Fibroblast of mammary gland (primary cell): Measurements from ENCODE around the gene MED10.

Experiments used
- DNase-seq: peaks from one replicate; pipeline ENCODE4 v3.0.0-alpha.2; 2010; ENCODE audit warnings: low read depth
- H3K4me3 ChIP-seq: 2 replicates; pipeline ENCODE4 v1.5.1; 2011; ENCODE audit warnings: low read depth, mild to moderate bottlenecking, low read length, moderate library complexity; ENCODE audit not compliant: control insufficient read depth
- CTCF ChIP-seq: conservative IDR thresholded peaks from 2 replicates; pipeline ENCODE4 v1.5.1; 2011; ENCODE audit warnings: low read depth, low read length, inconsistent platforms; ENCODE audit not compliant: control insufficient read depth, insufficient read depth

Gene MED10

DNA sequence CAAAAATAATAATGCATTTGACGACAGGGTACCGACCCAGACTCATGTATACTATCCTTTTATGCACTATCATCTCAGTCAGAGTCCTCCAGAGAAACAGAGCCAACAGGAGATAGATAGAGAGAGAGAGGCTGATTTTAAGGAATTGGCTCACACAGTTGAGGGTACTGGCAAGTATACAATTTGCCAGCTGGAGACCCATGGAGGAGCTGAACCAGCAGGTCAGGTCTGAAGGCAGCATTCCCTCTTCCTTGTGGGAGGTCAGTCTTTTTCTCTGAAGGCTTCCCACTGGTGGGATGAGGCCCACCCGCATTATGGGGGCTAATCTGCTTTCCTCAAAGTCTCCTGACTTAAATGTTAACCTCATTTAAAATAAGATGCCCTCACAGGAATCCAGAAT lies 17.3 kb upstream of the MED10 start:
- no peak for DNase-seq
- no peak overlapping the region for H3K4me3 ChIP-seq
- TF ChIP-seq CTCF = no peak

DNA sequence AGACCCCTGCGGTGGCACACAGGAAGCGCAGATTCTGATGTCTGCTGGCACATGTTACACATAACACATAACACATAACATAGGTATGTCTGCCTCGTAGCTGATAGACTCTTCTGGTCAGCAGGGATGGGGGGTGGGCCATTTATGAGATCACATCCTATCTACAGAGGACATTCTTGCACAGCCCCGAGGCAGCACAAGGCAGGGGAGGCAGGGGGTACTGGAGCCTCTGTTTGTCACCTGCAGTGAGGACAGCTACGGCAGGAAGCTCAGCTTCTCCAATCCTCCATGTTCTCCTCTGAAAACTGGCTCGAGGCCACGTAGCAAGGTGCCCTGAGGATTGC lies 16.7 kb upstream of the MED10 start:
- DNase-seq = no peak
- no peak overlapping the region for H3K4me3 ChIP-seq
- no peak for TF ChIP-seq CTCF

DNA sequence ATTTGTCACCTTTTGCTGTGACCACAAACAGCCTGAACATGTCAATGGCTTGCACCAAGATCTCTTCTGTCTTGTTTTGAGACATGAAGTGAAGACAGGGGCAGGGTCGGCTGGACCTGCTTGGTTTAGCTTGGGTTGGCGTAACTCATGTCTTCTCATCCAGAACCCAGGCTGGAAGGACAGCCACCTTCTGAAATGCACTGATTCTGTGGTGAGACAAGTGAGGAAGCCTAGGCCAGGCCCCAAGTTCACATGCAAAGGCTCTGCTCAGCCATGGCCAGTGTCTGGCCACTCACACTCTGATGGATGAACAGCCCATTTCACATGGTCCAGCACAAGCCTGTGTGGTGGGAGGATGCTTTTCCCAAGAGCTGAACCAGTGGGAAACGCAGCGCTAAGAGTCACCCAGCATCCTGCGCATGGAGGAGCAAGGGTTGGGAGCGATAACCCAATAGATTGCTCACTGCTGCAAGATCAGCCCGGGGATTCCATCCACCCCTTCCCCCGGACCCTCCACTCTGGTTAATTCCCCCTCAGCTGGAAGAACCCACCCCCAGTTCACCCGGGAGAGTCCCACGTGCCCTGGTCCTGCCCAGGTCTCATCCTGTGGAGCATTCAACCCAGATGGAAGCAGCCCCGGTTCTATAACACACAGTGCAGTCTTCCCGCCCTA lies 16.2 kb upstream of the MED10 start:
- no peak for DNase-seq
- no peak overlapping the region for H3K4me3 ChIP-seq
- no peak for TF ChIP-seq CTCF

DNA sequence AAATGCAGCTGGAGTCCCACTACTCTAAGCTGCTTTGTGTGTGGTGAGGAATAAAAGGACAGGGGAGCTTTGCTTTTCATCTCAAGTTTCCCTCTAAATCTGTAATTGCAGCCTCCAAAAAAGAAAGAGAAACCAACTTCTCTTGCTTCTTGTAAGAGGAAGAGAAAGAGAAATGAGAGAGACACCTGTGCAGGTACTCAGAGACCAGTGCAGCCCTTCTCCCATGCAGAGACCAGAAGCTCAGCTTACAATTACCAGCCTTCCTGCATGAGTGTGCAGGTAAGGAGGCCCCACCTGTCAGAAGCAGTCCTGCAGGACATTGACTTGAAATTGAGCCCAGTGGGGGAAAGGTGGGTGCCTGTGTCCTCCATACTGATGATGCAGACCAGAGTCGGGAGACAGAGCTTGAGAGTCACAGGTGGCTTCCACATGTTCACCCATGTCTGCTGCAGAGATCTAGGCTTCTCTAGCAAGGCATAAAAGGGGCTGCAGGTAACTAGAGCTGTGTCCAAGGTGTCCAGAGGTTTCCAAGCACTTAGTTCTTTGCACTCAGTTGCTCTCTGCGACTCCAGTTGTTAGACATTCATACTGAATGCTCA lies 15.3 kb upstream of the MED10 start:
- no peak for DNase-seq
- H3K4me3 ChIP-seq = no peak overlapping the region
- no peak for TF ChIP-seq CTCF

DNA sequence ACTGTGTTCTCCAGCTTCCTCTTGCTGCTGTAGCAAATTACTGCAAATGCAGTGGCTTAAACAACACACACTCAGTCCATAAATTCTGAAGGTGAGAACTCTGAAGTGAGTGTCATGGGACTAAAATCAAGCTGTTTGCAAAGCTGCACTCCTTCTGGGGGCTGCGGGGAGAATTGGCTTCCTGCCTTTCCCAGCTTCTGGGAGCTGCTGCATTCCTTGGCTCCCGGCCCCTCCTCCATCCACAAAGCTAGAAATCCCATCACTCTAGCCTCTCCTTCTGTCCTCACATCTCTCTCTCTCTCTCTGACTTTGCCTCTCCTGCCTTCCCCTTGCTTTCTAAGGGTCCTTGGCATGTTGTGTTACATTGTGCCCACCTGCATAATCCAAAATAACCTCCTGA lies 14.2 kb upstream of the MED10 start:
- no peak for TF ChIP-seq CTCF
- no peak overlapping the region for H3K4me3 ChIP-seq
- DNase-seq = no peak

DNA sequence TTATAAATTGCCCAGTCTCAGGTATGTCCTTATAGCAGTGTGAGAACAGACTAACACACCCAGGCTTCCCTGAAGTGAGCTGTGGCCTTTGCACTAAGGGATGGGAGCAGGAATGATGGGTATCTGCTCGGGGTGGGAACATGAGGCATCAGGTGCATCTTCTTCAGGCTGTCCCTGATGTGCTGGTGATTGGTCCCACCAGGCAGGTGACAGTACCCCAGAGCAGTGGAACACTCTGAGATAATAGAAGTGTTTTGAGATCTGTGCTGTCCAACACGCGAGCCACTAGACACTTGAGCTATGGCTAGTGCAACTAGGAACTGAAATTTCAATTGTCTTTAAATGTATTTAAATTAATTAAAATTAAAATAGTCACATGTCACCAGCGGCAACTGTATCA lies 12.8 kb upstream of the MED10 start:
- no peak for DNase-seq
- no peak for TF ChIP-seq CTCF
- no peak overlapping the region for H3K4me3 ChIP-seq
